Frontal cortex (tissue), 4 donors: ENCODE data around the gene ITIH1. TPM values are rescaled to one million over a fixed set of nuclear protein-coding genes. Genes with fewer than 3 reads are reported as not detected.

Experiments
- DNase-seq, 2 donors: peaks; one replicate each; pipeline ENCODE4 v3.0.0; 2012; ENCODE audit warnings: low spot score in 2 of 2
- FAIRE-seq: peaks from 2 replicates; lab custom pipeline; 2012; peaks lifted over from hg19 to GRCh38; lab: Jason Lieb, UNC
- total RNA-seq: library from RNA; depleted of rRNA; stranded (reverse); fragments of >200 nt; gene quantifications from one replicate; pipeline ENCODE4 v1.2.3, GENCODE V29; 2014
- donor health status: control.
- donor health status: control.
- donor health status: control.

ITIH1 gene
- total RNA-seq, 1 donor from 2014 or later = not detected

DNA sequence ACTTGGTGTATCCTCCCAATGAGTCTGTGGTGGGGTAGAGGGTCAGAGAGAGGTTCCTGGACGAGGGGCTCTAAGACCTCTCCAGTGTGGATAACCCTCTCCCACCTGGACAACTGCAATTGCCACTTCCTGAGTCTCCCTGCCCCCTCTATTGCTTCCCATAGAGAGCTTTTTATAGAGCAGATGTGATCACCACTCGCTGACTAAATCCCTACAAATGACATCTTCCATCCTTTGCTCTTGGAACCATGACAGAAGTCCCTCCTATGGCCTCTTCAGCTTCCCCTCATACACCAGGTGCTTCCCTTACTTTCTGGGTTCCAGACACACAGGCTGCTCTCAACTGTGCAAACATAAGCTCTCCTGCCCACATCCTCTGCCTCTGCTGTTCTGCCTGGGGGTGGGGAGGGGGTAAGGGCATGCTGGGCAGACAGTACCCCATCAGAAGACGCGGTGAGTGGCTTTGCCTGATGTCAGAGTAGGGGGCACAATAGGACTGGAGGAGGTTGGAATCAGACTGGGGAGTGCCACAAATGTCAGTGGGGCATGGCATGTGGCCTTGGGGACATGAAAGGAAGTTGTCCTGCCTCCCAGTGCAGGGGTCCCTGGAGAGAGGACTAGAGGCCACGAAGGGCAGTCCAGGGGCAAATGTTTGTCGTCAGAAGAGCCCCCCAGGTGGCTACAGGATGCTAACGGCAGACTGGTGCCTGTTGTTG is 32.4 kb downstream of the ITIH1 start:
- FAIRE-seq (no peak), DNase-seq (no peak)

DNA sequence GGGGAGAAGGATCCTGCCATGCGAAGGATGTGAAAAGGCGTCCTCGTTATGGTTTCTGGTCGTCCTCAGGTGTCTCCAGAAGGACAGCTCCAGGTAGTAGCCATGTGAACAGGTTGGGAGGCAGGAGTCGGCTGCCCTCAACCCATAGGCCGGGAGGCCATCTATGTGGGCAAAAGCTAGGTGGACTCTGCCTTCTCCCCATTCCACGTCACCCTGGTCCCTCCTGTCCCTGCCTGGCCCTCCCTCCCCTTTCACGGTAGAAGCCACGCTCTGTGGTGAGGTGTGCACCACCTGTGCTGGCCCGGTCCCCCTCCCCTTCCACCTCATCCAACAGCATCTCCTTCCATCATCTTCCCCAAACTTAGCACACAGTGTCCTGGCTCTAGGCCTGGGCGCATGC is 33.5 kb downstream of the ITIH1 start:
- FAIRE-seq (no peak), DNase-seq (no peak)

- FAIRE-seq (no peak), DNase-seq (no peak)
These were observed 34.1 kb downstream of the ITIH1 start for GRCh38 chr3:52811452-52812011.

DNA sequence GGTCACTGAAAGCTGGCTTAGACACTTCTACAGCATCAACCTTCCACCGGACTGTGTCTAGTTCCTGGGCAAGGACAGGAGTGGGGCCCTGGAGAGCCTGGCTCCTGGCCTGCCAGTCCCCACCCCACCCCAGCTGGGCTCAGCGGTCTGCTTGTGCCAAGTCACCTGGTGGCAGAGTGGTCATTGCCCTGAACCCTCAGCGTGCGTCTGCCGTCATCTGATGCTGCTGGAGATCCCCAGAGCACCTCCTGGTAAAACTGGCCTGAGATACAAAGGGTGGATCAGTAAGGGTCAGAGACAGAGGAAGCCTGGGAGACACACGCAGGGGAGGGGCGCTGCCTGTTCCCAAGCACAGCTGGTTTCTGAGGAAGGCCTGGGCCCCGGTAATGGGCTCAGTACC is 36.4 kb downstream of the ITIH1 start:
- no peak for FAIRE-seq

GRCh38 chr3:52816199-52816598 is 38.8 kb downstream of the ITIH1 start:
- FAIRE-seq (no peak), DNase-seq (no peak)

More for the DNA sequence above, 36.4 kb downstream of the ITIH1 start:
- no peak for DNase-seq

- FAIRE-seq (no peak), DNase-seq (no peak)
These were observed 39.3 kb downstream of the ITIH1 start for GRCh38 chr3:52816654-52817053.

GRCh38 chr3:52817221-52817620 is 39.8 kb downstream of the ITIH1 start:
- DNase-seq (no peak), FAIRE-seq (no peak)

- DNase-seq (no peak), FAIRE-seq (no peak)
These were observed 40.5 kb downstream of the ITIH1 start for GRCh38 chr3:52817860-52818259.

GRCh38 chr3:52819936-52820335 is 42.5 kb downstream of the ITIH1 start:
- DNase-seq (no peak), FAIRE-seq (no peak)

- DNase-seq (no peak), FAIRE-seq (no peak)
These were observed 43.3 kb downstream of the ITIH1 start for GRCh38 chr3:52820736-52821135.

DNA sequence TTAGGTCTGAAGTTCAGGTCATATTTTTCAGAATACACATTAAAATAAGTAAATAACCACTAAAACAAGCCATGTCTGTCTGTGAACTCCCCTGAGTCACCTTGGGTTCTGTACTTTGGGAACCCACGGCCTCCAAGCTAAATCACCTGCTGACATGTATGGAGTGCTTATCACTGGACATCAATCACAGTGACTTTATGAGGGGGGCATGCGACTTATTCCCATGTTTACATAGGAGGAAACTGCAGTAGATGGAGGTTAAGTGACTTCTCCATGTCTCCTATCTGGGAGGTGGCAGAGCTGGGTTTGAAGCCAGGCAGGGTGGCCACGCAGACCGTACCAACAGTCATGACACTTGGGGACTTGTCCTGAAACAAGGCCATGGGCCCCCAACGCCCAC is 45.0 kb downstream of the ITIH1 start:
- no peak for FAIRE-seq
- no peak for DNase-seq

GRCh38 chr3:52824037-52824436 is 46.6 kb downstream of the ITIH1 start:
- DNase-seq (no peak), FAIRE-seq (no peak)

- DNase-seq (no peak), FAIRE-seq (no peak)
These were observed 50.0 kb downstream of the ITIH1 start for GRCh38 chr3:52827441-52827840.

- DNase-seq (no peak), FAIRE-seq (no peak)
These were observed 50.5 kb downstream of the ITIH1 start for GRCh38 chr3:52827866-52828376.

DNA sequence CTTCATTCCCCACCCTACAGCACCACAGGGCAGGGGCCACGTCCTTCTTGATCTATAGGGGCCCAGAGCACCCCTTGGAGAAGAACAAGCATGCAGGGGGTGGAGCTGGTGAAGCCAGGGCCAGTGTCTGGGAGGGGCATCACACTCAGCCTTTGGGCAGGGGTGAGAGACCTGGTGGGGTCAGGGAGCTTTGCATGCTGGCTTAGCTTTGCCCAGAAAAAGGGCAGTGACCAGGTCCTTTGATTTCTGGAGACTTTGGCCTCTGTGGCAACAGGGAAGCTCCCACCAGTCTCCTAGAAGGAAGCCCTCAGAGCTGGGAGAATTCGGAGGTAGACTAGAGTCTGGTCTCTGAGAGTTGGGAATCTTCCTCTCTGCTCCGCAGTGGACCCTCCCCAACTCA is 52.1 kb downstream of the ITIH1 start:
- FAIRE-seq (no peak), DNase-seq (no peak)

GRCh38 chr3:52829906-52830463 is 52.6 kb downstream of the ITIH1 start:
- FAIRE-seq (no peak), DNase-seq (no peak)

- FAIRE-seq = no peak
- DNase-seq = no peak
These were observed 53.3 kb downstream of the ITIH1 start, which contains the start of gene ITIH4 for GRCh38 chr3:52830535-52831258. TSS of gene ITIH4 (minus strand) at chr3:52830672. CDS start at chr3:52830642, 30 bp downstream.

GRCh38 chr3:52831500-52832301 is 54.3 kb downstream of the ITIH1 start:
- DNase-seq (peak in 1 of 2 donors; percentile 71), FAIRE-seq (no peak)

GRCh38 chr3:52833202-52833601 is 55.8 kb downstream of the ITIH1 start:
- FAIRE-seq (no peak), DNase-seq (no peak)
